IMR-90 (cell line): ENCODE data around the gene FGFBP2. TPM values are rescaled to one million over a fixed set of nuclear protein-coding genes. Genes with fewer than 3 reads are reported as not detected.

Experiments used
- ATAC-seq: fragments of 200-7000 bp; cut with Tn5 transposase; 2 replicates; pipeline ENCODE4 v1.9.1; 2020; ENCODE audit warnings: low read depth, mild to moderate bottlenecking, moderate library complexity
- BruUV-seq: library from RNA; stranded (reverse); fragments of 400-500 nt; replicated peaks from 2 replicates; lab custom pipeline; 2021; lab: Mats Ljungman, UMichigan
- CTCF ChIA-PET: fragments of 300-600 bp; formaldehyde crosslinking; extraction: SDS; loops from one replicate; lab custom pipeline; 2021; ENCODE audit warnings: antibody characterized with exemption; lab: Yijun Ruan, JAX
- POLR2A ChIA-PET: fragments of 300-600 bp; sonication (Branson Sonifier 250); formaldehyde crosslinking; loops from one replicate; lab custom pipeline; 2022; ENCODE audit warnings: antibody characterized with exemption; ENCODE audit not compliant: unreplicated experiment; lab: Charles Lee
- DNase-seq: peaks from one replicate; pipeline ENCODE4 v3.0.0; 2013
- H2AFZ ChIP-seq: replicated peaks from 2 replicates; pipeline ENCODE3; 2013; ENCODE audit warnings: low read length, mild to moderate bottlenecking; ENCODE audit not compliant: poor library complexity
- H2AK5ac ChIP-seq: 2 replicates; pipeline ENCODE4 v1.6.1; 2013; ENCODE audit warnings: low read depth, low read length, inconsistent platforms
- H2AK9ac ChIP-seq: replicated peaks from 2 replicates; pipeline ENCODE3; 2013; ENCODE audit warnings: mild to moderate bottlenecking, low read depth, low read length, moderate library complexity; ENCODE audit not compliant: poor library complexity
- H2BK120ac ChIP-seq: 2 replicates; pipeline ENCODE4 v1.6.1; 2013; ENCODE audit warnings: low read depth, low read length, inconsistent platforms
- H2BK15ac ChIP-seq: 3 replicates; pipeline ENCODE4 v1.6.1; 2013; ENCODE audit warnings: low read depth, low read length, inconsistent platforms
- H2BK20ac ChIP-seq: 2 replicates; pipeline ENCODE4 v1.6.1; 2013; ENCODE audit warnings: low read depth, mild to moderate bottlenecking, inconsistent platforms, low read length, moderate library complexity
- H2BK5ac ChIP-seq: 2 replicates; pipeline ENCODE4 v1.6.1; 2013; ENCODE audit warnings: mild to moderate bottlenecking, low read depth, low read length, inconsistent platforms; ENCODE audit not compliant: poor library complexity, severe bottlenecking
- H3K14ac ChIP-seq: replicated peaks from 2 replicates; pipeline ENCODE4 v1.6.1; 2013; ENCODE audit warnings: low read depth, low read length, inconsistent platforms
- H3K18ac ChIP-seq: 2 replicates; pipeline ENCODE4 v1.6.1; 2013; ENCODE audit warnings: low read depth, low read length, control low read depth
- H3K23ac ChIP-seq: 2 replicates; pipeline ENCODE4 v1.6.1; 2013; ENCODE audit warnings: low read depth, low read length, inconsistent platforms
- H3K27ac ChIP-seq: 2 replicates; pipeline ENCODE4 v1.5.1; 2013; ENCODE audit warnings: mild to moderate bottlenecking, control low read depth, low read length; ENCODE audit not compliant: insufficient read depth
- H3K27me3 ChIP-seq: 2 replicates; pipeline ENCODE4 v1.6.1; 2013; ENCODE audit warnings: low read length; ENCODE audit not compliant: control insufficient read depth, insufficient read depth
- H3K36me3 ChIP-seq: 2 replicates; pipeline ENCODE4 v1.6.1; 2013; ENCODE audit warnings: low read length, mixed read lengths; ENCODE audit not compliant: control insufficient read depth, insufficient read depth
- H3K4ac ChIP-seq: 2 replicates; pipeline ENCODE4 v1.6.1; 2013; ENCODE audit warnings: low read depth, low read length, inconsistent platforms
- H3K4me1 ChIP-seq: 2 replicates; pipeline ENCODE4 v1.6.1; 2013; ENCODE audit warnings: low read length, mixed read lengths; ENCODE audit not compliant: control insufficient read depth, insufficient read depth
- H3K4me2 ChIP-seq: 2 replicates; pipeline ENCODE4 v1.6.1; 2013; ENCODE audit warnings: low read depth, mild to moderate bottlenecking, control low read depth, low read length, moderate library complexity
- H3K4me3 ChIP-seq: 2 replicates; pipeline ENCODE4 v1.5.1; 2013; ENCODE audit warnings: low read depth, mild to moderate bottlenecking, control low read depth, low read length, moderate library complexity; ENCODE audit not compliant: insufficient read depth
- H3K56ac ChIP-seq: 2 replicates; pipeline ENCODE4 v1.6.1; 2013; ENCODE audit warnings: low read length, inconsistent platforms; ENCODE audit not compliant: insufficient read depth; ENCODE audit errors: extremely low read depth
- H3K79me1 ChIP-seq, 2 experiments: 2 replicates each; pipeline ENCODE4 v1.6.1; 2013; ENCODE audit warnings: low read length in 2 of 2, inconsistent platforms in 1 of 2, low read depth in 1 of 2
- H3K9ac ChIP-seq: 2 replicates; pipeline ENCODE4 v1.6.1; 2013; ENCODE audit warnings: low read depth, low read length, control low read depth
- H3K9me1 ChIP-seq: 2 replicates; pipeline ENCODE4 v1.6.1; 2013; ENCODE audit warnings: low read length, inconsistent platforms; ENCODE audit not compliant: insufficient read depth
- H3K9me3 ChIP-seq: 2 replicates; pipeline ENCODE4 v1.6.1; 2013; ENCODE audit warnings: low read length; ENCODE audit not compliant: control insufficient read depth, insufficient read depth
- H4K20me1 ChIP-seq: 2 replicates; pipeline ENCODE4 v1.6.1; 2013; ENCODE audit warnings: low read length, inconsistent platforms; ENCODE audit not compliant: insufficient read depth
- H4K5ac ChIP-seq: 2 replicates; pipeline ENCODE4 v1.6.1; 2013; ENCODE audit warnings: mild to moderate bottlenecking, low read depth, low read length, control low read depth
- H4K8ac ChIP-seq, 2 experiments: 2 replicates each; pipeline ENCODE4 v1.6.1; 2013; ENCODE audit warnings: low read depth in 2 of 2, low read length in 2 of 2, control low read depth in 1 of 2, inconsistent platforms in 1 of 2
- H4K91ac ChIP-seq: 2 replicates; pipeline ENCODE4 v1.6.1; 2013; ENCODE audit warnings: low read depth, low read length, inconsistent platforms; ENCODE audit not compliant: insufficient read depth
- BHLHE40 ChIP-seq: fragments of 150-350 bp; IDR thresholded peaks from 2 replicates; pipeline ENCODE4 v1.6.1; 2016; ENCODE audit warnings: mild to moderate bottlenecking, low read depth, low read length
- CEBPB ChIP-seq: IDR thresholded peaks from 2 replicates; pipeline ENCODE4 v1.6.1; 2012; ENCODE audit warnings: low read depth, low read length, improper control_type of control experiment
- CHD1 ChIP-seq: IDR thresholded peaks from 2 replicates; pipeline ENCODE4 v1.6.1; 2012; ENCODE audit warnings: low read depth, low read length, improper control_type of control experiment
- CTCF ChIP-seq: conservative IDR thresholded peaks from 2 replicates; pipeline ENCODE4 v1.5.1; 2012; ENCODE audit warnings: mild to moderate bottlenecking, low read depth, low read length, improper control_type of control experiment
- ELK1 ChIP-seq: fragments of 150-350 bp; IDR thresholded peaks from 2 replicates; pipeline ENCODE4 v1.6.1; 2016; ENCODE audit warnings: low read depth, mild to moderate bottlenecking, low read length, moderate library complexity, borderline replicate concordance
- FOS ChIP-seq: fragments of 150-350 bp; IDR thresholded peaks from 2 replicates; pipeline ENCODE4 v1.6.1; 2016; ENCODE audit warnings: low read depth, low read length
- MAFK ChIP-seq: IDR thresholded peaks from 2 replicates; pipeline ENCODE4 v1.6.1; 2012; ENCODE audit warnings: low read depth, low read length, improper control_type of control experiment
- MAZ ChIP-seq: IDR thresholded peaks from 2 replicates; pipeline ENCODE4 v1.6.1; 2012; ENCODE audit warnings: low read depth, mild to moderate bottlenecking, low read length, improper control_type of control experiment, moderate library complexity, borderline replicate concordance
- MXI1 ChIP-seq: IDR thresholded peaks from 2 replicates; pipeline ENCODE4 v1.6.1; 2012; ENCODE audit warnings: low read depth, mild to moderate bottlenecking, low read length, moderate library complexity, borderline replicate concordance
- NFE2L2 ChIP-seq: fragments of 150-350 bp; IDR thresholded peaks from 2 replicates; pipeline ENCODE4 v1.6.1; 2016; ENCODE audit warnings: low read depth, mild to moderate bottlenecking, low read length
- POLR2A ChIP-seq: IDR thresholded peaks from 2 replicates; pipeline ENCODE4 v1.6.1; 2012; ENCODE audit warnings: mild to moderate bottlenecking, low read depth, low read length
- RAD21 ChIP-seq: IDR thresholded peaks from 2 replicates; pipeline ENCODE4 v1.6.1; 2012; ENCODE audit warnings: low read length, improper control_type of control experiment
- RCOR1 ChIP-seq: IDR thresholded peaks from 2 replicates; pipeline ENCODE4 v1.6.1; 2012; ENCODE audit warnings: mild to moderate bottlenecking, low read length, improper control_type of control experiment; ENCODE audit not compliant: insufficient replicate concordance
- RFX5 ChIP-seq: IDR thresholded peaks from 2 replicates; pipeline ENCODE4 v1.8.0; 2012; ENCODE audit warnings: low read depth, mild to moderate bottlenecking, low read length, moderate library complexity
- SMC3 ChIP-seq: fragments of 150-350 bp; IDR thresholded peaks from 2 replicates; pipeline ENCODE4 v1.6.1; 2016; ENCODE audit warnings: low read depth, mild to moderate bottlenecking, antibody characterized with exemption, low read length, moderate library complexity
- USF2 ChIP-seq: fragments of 150-350 bp; IDR thresholded peaks from 2 replicates; pipeline ENCODE4 v1.6.1; 2017; ENCODE audit warnings: mild to moderate bottlenecking, antibody characterized with exemption, low read length, low read depth
- WGBS, 2 experiments: methylation state at CpG; one replicate each; pipeline versions ENCODE4 v1.1.5 to v1.1.7; 2013; ENCODE audit warnings: missing lambda C conversion rate in 2 of 2; ENCODE audit not compliant: insufficient read length in 1 of 2; ENCODE audit errors: extremely low coverage in 2 of 2; 5-methylcytosine and 5-hydroxymethylcytosine counted together
- dilution Hi-C: fragments of 300-500 bp; cut with HindIII; formaldehyde crosslinking; loops from one replicate; pipeline ENCODE4 v1.14.3; 2018; ENCODE audit warnings: low sequenced_read_pairs; ENCODE audit not compliant: unreplicated experiment
- in situ Hi-C: fragments of 300-500 bp; cut with MboI; formaldehyde crosslinking; loops from 3 replicates; pipeline ENCODE4 v1.14.3; 2019; ENCODE audit warnings: low sequenced_read_pairs, inconsistent platforms, mixed read lengths
- intact Hi-C: fragments of 100-400 bp; cut with micrococcal nuclease; formaldehyde crosslinking; loops from 2 replicates; pipeline ENCODE4 v1.10.0; 2022
- polyA plus RNA-seq, 3 experiments: library from polyadenylated mRNA; depleted of rRNA; stranded (reverse); fragments of >200 nt; gene quantifications; 2 replicates each; pipeline ENCODE4 v1.2.3, GENCODE V29; 2012; ENCODE audit warnings: low replicate concordance in 1 of 3
- total RNA-seq: library from RNA; depleted of rRNA; stranded (reverse); fragments of >200 nt; gene quantifications from 2 replicates; pipeline ENCODE4 v1.2.3, GENCODE V29; 2012

FGFBP2 gene
- total and polyA plus RNA-seq, 2 of the 4 experiments (the other 2 are of a cell fraction): not detected

GRCh38 chr4:15963576-15963975 is 601 bp upstream of the FGFBP2 start:
- no peak overlapping the region for H3K4me3 ChIP-seq
- H2AFZ ChIP-seq: peak overlapping the region; percentile 2
- dilution Hi-C loops: no loop called here
- no peak overlapping the region for H4K5ac ChIP-seq
- POLR2A ChIA-PET: no interaction called here
- H4K8ac ChIP-seq: no peak overlapping the region
- no peak overlapping the region for H2AK9ac ChIP-seq
- no peaks in the 10 kb centered on the region for H4K20me1 ChIP-seq
- H2BK20ac ChIP-seq: no peak overlapping the region
- ATAC-seq: no peak
- H3K27ac ChIP-seq: no peak overlapping the region
- H4K91ac ChIP-seq: no peak overlapping the region
- no peak for TF ChIP-seq RFX5
- TF ChIP-seq MAZ: no peak
- TF ChIP-seq CEBPB: no peak
- no peak for TF ChIP-seq NFE2L2
- TF ChIP-seq SMC3: no peak
- no peak for TF ChIP-seq BHLHE40
- no peak for TF ChIP-seq MAFK
- TF ChIP-seq FOS: no peak
- TF ChIP-seq ELK1: no peak
- no peak for TF ChIP-seq RAD21
- TF ChIP-seq POLR2A: no peak
- TF ChIP-seq RCOR1: no peak
- no peak for TF ChIP-seq MXI1
- no peak for TF ChIP-seq USF2
- no peak for TF ChIP-seq CTCF
- TF ChIP-seq CHD1: no peak
- no peaks in the 10 kb centered on the region for H3K36me3 ChIP-seq
- no peaks in the 10 kb centered on the region for H3K79me1 ChIP-seq
- in situ Hi-C loops: no loop called here
- WGBS, 2 experiments: no CpG with 5 or more reads among the region's 4 CpGs
- no peaks in the 10 kb centered on the region for H3K4me1 ChIP-seq
- no peak for DNase-seq
- intact Hi-C loops: loop anchor here (1.0 kb wide), 1 partner anchor 38 kb away; no protein-coding TSS in a partner anchor
- H2BK15ac ChIP-seq: no peak overlapping the region
- no peak overlapping the region for H2BK5ac ChIP-seq
- H3K23ac ChIP-seq: no peak overlapping the region
- CTCF ChIA-PET: no interaction called here
- H3K27me3 ChIP-seq: peaks cover 35% of the 10 kb centered on the region
- no peak overlapping the region for H3K18ac ChIP-seq
- H3K9me3 ChIP-seq: 0 out of 2 replicates have a peak, but pooled peaks cover 1% of the 10 kb centered on the region
- no peak overlapping the region for H2AK5ac ChIP-seq
- no peak overlapping the region for H2BK120ac ChIP-seq
- H3K9me1 ChIP-seq: no peaks in the 10 kb centered on the region
- H3K4ac ChIP-seq: no peak overlapping the region
- H3K56ac ChIP-seq: no peak overlapping the region
- no peak overlapping the region for H3K9ac ChIP-seq
- no peak overlapping the region for H3K4me2 ChIP-seq
- H3K14ac ChIP-seq: no peak overlapping the region
- no TSS peak for BruUV-seq
